Measurements from ENCODE around the gene NFATC3. TPM values are rescaled to one million over a fixed set of nuclear protein-coding genes. Genes with fewer than 3 reads are reported as not detected.

NFATC3 gene
- total RNA-seq, 1 donor from 2014 or later, result 22.6 TPM

DNA sequence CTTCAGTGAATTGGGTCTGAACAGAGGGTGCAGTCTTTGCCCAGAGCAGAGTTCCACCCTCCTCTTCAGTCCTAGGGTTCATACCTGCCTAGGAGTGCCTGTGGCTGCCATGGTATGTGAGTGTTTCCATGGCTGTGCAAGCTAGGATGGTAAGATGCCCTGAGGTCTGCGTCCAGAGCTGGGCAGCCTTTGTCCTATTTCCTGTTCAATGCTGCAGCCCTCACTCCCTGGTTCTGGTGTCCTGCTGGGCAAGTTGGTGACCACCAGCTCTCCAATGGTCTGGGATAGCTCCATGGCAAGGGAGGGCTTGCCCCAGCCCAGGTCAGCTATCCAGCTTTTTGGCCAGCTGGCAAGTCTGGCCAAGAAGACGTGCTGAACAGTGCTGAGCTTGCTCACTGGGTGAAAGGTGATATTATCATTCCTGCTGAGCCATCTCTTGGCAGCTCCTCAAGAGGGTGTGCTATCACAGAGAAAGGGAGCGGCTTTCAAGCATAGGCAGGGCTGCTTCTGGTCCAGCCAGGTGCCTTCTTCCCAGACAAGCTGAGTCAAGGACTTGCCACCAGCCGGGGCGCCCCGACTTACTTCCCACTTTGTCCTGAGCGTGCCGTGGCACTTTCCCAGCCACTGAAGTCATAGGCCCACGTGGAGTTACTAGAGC lies 13.0 kb upstream of the NFATC3 start:
- peak; percentile 85 for DNase-seq (ENCODE audit: low spot score)

DNA sequence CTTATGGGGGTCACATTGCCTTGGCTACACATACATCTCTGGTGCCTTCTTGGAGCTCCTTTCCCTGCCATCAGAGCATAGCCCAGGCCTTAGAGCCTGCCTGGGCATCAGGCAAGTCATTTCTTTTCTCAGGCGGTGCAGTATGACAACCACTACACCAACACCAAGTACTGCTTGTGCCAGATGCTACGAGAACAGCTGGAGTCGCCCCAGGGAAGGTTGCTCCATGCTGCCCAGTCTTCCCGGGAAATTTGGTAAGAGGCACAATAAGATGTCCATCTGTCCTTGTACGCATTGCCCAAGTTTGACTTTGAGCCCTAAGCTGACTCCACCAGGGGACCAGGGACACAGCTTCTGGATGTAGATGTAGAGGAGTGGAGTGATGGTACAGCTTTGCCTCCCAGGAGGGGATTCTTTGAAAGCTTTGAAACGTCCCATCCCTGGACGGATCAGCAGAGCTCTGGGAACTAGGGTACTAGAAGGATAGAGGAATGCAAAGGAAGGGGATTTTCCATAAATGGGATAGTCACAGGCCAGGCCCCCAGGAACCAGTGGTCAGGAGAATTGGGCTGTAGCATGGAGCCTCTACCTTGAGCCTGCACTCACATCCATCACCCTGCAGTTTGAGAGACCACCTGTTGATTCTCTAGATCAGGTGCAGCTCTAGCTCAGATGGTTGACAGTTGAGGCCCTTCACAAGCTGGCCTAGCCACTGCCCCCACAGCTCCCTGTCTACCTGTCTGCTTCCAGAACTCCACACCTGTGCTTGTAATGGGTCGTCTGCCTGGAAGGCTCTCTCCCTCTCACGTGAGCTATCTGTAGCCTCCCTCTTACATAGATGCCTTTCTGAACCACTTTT lies 11.0 kb upstream of the NFATC3 start:
- no peak for DNase-seq (ENCODE audit: low spot score)

- no peak for DNase-seq (ENCODE audit: low spot score)
Observed at GRCh38 chr16:68074850-68075555, 10.2 kb upstream of the NFATC3 start.

DNA sequence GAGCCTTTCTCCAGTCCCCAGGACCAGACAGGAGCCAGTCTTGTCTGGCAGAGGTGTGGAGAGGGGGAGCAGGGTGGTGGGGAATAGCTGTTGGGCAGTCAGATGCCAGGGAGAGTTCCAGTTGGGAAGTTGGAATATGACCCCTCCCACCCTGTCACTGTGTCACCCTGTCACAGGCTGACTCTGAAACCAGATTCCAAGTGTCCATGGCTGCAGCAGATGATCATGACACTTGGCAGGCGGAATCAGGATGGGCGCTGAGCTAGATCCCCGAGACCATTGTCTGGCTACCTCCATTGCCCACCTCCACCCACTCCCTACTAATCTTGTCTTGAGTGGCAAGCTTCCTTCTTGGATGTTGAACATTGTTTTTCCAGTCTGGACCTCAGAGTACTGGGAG lies 9.2 kb upstream of the NFATC3 start:
- no peak for DNase-seq (ENCODE audit: low spot score)

DNA sequence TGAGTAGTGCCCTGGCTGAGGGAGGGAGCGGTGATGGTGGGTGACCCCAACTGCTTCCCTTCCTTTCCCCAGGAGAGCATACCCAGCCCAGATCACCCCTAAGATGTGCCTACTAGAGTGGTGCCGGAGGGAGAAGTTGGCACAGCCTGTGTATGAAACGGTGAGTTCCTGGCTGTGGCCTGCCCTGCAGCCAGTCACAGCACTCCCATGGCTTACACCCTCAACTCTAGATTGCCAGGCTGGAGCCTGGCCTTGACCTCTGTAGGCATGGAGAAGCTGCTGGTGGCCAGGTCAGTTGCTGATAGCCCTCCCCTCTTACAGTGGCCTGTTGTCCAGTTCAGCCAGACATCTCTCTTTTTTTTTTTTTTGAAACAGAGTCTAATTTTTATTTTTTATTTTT lies 8.6 kb upstream of the NFATC3 start:
- DNase-seq (ENCODE audit: low spot score), result no peak

DNA sequence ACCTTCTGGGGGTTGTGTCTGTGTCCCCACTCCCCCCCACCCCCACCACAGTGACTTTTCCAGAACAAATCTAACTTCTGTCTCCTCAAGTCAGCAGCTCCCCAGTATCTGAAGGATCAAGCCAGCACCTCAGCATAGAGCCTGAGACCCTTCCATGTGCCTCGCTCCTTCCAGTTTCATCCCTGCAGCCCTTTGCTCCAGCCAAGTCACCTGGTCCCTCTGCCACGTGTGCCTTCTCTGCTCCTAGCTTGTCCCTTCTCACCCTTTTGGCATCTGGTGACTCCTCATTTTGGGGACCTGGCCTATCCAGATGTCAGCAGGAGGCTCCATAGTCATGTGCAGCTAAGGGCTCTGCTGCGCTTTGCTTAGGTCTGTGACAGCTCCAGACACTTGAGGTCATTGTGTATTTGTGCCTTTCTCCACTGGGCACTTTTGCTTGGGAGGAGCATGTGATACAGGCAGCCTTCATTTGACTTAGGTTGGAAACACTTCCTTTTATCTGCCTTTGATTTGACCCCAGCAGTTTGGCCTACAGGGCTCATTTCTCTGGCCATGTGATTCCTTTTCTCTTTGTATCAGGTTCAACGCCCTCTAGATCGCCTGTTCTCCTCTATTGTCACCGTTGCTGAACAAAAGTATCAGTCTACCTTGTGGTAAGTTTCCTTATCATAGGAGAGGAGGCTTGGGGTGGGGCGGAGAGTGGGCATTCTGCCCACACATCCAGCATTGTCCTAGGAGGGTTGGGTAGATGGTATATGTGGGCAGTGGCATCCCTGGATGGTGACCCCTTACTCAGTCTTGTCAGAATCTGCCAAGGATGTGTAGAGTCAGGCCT lies 7.1 kb upstream of the NFATC3 start:
- no peak for DNase-seq (ENCODE audit: low spot score)

DNA sequence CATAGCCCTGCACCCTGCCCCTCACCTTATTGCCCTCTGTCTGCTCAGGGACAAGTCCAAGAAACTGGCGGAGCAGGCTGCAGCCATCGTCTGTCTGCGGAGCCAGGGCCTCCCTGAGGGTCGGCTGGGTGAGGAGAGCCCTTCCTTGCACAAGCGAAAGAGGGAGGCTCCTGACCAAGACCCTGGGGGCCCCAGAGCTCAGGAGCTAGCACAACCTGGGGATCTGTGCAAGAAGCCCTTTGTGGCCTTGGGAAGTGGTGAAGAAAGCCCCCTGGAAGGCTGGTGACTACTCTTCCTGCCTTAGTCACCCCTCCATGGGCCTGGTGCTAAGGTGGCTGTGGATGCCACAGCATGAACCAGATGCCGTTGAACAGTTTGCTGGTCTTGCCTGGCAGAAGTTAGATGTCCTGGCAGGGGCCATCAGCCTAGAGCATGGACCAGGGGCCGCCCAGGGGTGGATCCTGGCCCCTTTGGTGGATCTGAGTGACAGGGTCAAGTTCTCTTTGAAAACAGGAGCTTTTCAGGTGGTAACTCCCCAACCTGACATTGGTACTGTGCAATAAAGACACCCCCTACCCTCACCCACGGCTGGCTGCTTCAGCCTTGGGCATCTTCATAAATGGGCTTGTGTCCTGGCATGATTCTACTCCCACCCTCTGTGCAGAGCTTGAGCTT lies 6.3 kb upstream of the NFATC3 start:
- no peak for DNase-seq (ENCODE audit: low spot score)

- DNase-seq (ENCODE audit: low spot score), result no peak
Observed at GRCh38 chr16:68079376-68079625, 5.9 kb upstream of the NFATC3 start.

DNA sequence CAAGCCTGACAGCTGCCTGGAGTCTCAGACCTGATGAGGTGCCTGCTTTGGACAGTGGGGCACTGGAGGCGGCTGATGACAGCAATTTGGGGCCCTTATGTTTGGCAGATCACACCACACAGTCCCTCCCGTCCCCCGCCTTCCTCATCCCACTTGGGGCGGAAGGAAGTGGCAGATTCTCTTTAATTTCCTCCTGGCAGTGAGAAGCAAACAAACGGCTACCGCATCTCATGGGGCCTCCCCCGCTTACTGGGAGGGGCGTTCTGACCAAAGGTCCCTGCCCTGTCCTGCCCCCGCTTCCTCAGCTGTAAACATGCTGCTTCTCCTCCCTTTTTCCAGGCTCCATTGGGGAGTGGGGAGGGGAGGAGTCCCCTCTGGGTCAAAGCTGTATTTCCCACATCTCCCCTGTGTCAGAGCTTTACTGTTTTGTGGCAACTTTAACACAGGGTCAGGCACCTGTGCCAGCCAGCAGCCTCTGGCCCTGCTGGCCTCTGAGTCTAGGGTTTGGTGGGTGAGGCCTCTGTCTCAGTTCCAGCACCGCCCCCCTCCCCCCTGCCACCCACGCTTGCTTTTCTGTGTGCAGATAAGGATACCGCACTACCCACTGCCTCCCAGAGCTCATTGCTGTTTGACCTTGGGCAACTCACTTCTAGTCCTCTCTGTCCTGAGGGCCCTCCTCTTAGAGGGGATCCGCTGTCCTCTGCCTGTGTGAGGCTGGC lies 5.4 kb upstream of the NFATC3 start:
- DNase-seq (ENCODE audit: low spot score), result peak; percentile 30

- DNase-seq (ENCODE audit: low spot score), result peak; percentile 38
Observed at GRCh38 chr16:68081861-68082628, 3.1 kb upstream of the NFATC3 start.

DNA sequence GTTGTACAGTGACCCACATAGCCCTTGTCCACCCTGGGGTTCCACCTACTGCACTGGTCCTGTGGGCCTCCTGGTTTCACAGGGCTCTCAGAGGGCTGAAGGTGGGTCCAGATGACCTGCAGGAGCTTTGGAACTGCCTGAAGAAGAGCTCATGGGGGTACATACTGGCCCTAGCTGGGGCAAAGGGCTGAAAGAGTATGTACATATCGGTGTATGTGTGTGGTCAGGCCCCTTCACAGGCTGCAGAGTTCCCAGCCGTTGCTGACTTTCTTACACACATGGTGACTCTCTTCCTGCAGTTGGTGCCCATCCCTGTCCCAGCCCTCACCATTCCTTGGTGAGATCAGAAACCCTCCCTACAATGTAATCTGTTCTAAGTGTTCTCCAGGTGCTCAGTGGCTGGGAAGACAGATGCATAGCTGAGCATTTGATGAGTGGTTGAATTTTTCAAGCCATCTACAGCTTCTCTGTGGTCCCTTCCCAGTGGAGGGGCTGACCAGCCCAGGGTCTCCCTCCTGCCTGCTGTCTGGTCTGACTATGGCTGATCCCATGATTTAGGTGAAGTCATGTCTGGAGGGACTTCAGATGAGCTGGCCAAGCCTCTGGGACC lies 2.4 kb upstream of the NFATC3 start:
- DNase-seq (ENCODE audit: low spot score), result no peak

DNA sequence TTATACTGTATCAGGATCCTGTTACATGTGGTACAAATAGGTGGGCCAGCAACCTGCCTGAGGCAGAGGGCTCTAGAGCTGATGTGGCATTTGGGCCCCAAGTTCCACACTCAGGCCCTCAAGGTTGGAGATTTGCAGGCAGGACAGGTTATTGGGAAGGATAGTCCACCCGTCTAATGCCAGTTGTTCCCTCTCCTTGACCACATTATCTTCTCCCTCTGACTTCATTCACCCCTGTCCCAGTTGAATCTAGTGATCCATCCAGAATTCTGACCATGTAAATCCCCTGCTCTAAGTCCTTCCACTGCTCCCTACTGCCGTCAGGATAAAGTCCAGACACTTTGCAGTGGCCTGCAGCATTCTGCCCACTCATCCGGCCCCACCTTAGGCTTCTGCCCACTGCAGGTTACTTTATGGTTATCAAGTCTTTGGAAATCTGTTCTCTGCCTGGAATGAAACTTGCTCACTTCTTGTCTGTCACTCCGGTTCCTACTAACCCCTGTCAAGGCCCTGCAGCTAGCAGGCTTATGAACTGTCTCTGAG lies 1.9 kb upstream of the NFATC3 start:
- no peak for DNase-seq (ENCODE audit: low spot score)

DNA sequence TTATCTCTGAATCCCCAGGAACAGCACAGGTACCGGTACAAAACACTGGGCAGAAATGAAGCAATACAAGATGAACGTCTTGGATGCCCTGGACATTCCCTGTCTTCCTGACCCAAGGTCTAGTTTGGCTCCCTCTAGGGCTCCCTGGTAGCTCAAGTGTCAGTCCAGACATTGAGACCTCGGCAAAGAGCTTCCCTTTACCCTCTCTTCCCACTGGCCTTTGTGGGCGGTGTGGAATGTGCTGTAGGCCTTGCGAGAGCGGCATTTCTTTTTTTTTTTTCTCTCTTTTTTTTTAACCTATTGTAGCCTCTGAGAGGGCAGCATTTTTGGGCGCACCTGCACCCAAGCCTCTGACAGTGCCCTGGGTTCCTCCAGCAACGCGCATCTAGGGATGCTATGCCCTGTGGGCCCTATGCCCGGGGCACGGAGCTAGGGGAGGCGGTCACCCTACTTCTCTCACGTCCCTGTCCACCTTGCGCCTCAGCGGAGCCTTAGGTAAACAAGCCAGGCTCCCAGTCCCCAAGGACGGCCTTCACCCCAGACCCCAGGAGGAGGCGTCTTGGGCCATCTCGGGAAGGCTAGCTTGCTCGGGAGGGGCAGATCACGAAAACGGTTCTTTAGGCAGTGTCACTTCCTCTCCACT lies 1.2 kb upstream of the NFATC3 start:
- DNase-seq (ENCODE audit: low spot score), result peak; percentile 63

DNA sequence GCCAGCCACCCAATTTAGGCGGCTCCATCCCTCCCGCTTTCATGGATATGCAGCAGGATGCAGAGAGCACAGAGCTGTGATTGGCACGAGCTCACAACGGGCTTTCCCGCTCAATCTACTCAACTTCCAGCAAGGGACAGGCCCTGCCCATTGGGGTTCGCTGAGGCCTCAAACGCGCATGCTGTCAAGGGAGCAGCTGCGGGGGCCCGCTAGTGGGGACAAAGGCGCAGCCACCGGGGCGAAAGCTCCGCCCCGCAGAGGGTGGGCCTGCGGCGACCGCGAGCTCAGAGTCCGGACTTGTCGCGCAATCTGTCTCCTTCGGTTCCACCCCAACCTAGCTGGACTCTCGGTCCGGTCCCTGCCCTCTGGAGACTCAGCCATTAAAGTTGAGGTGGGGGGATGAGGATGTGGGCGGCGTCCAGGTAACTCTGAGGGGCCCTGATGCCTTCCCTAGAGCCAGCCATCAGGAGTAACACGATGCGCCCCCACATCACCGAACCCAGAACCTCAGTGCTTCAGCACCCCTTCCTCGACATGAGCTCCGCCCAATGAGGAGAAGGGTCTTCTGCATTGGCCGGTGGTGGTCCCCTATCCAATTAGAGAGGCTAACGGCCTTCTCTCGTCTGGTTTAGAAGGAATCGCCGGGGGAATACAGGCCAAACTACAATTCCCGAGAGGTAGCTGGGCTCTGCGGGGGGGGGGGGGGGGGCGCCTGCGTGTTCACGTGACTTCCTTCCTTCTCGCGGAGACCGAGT lies 489 bp upstream of the NFATC3 start:
- peak; percentile 98 for DNase-seq (ENCODE audit: low spot score)

GRCh38 chr16:68086336-68086841 lies 1.2 kb downstream of the NFATC3 start:
- DNase-seq (ENCODE audit: low spot score), result peak; percentile 55

DNA sequence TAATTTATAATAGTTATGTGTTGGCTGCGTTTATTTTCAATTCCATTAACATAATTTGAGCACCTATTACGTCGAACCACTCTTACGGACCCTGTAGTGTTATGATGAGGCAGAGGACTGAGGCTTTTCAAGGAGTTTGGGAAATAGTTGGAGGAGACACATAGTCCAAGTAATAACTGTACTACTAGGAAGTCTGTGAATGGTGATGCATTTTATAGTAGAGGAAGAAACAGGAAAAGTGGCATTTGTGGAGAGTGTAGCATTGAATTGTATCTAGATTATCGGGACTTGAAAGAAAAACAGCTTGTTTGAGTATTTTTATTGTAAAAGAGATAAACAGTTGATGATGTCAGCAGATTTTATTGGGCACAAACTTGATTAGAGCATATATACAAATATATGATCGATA lies 1.7 kb downstream of the NFATC3 start:
- DNase-seq (ENCODE audit: low spot score), result no peak

GRCh38 chr16:68087688-68088087 lies 2.5 kb downstream of the NFATC3 start:
- no peak for DNase-seq (ENCODE audit: low spot score)
